Hematopoietic multipotent progenitor cell (in vitro differentiated cells): ENCODE measurements around the gene KDM8. TPM values are rescaled to one million over a fixed set of nuclear protein-coding genes. Genes with fewer than 3 reads are reported as not detected.
A peak's percentile ranks its signal among the peaks of the same experiment; 100 is the strongest.
"Not testable (repeated sequence)": the region's sequence is repeated elsewhere in the genome, so short reads cannot be mapped to it uniquely, and the experiment has no call there.

Experiments
- DNase-seq, 3 donors: peaks; one replicate each; pipeline ENCODE4 v3.0.0-alpha.2; 2011 to 2015; ENCODE audit warnings: low read depth in 2 of 3, low spot score in 2 of 3
- total RNA-seq: library from RNA; depleted of rRNA; stranded (reverse); fragments of >200 nt; gene quantifications from one replicate; pipeline ENCODE4 v1.2.3, GENCODE V29; 2012

KDM8 gene
- total RNA-seq, 1 donor: 8.1 TPM

- DNase-seq: no peak
Observed at GRCh38 chr16:27240948-27241531, 37.7 kb downstream of the KDM8 start.

- no peak for DNase-seq
Observed at GRCh38 chr16:27241658-27242057, 38.3 kb downstream of the KDM8 start.

DNA sequence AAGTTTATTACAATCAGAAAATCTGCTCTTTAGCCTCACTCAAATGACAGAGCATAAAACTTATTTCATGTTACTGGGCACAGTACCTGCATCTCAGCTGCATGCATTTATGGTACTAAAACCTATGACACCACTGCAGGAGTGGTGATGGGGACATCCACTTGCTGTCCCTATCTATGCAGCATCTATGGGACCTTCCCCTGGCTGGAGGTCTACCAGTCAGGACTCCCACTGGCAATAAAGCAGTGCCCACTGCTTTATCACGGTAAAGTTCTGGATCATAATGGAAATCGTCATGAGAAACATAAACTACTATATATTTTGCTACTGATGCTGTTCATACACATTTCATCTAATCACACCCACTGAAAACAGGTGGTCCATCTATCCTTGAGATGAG, 39.1 kb downstream of the KDM8 start:
- DNase-seq: no peak

DNA sequence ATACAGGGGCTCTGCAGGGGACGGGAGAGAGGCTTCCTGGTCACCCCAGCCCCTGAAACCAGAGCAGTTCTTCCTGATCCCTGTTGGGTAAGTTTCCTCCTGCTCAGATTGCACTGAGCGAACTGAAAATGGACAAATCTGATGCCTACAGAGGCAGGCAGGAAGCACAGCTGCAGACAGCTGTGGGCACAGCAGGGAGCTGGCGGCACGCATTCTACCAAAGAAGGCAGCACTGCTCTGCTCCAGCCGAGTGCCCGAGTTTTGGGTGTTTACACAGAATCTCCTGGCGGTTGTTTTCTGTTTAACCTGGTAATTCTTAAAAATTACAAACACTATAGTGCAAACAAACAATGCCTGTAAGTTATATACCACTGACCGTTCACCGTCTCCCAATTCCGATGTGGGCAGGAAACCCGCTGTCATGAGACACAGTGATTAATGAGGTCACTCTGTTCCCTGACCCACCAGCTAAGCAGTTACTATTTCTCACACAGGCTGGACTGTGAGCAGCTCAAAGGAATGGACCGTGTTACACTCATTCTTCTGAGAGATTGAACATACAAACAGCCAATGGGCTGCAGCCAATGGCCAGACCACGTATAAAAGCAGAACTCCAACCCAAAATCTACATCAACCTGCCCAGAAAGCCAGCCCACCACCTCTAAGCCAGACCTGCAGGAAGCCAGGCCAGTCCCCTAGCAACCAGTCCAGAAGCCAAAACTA, 39.7 kb downstream of the KDM8 start:
- DNase-seq: peak in 2 of 3 donors; percentile 54 to 68

DNA sequence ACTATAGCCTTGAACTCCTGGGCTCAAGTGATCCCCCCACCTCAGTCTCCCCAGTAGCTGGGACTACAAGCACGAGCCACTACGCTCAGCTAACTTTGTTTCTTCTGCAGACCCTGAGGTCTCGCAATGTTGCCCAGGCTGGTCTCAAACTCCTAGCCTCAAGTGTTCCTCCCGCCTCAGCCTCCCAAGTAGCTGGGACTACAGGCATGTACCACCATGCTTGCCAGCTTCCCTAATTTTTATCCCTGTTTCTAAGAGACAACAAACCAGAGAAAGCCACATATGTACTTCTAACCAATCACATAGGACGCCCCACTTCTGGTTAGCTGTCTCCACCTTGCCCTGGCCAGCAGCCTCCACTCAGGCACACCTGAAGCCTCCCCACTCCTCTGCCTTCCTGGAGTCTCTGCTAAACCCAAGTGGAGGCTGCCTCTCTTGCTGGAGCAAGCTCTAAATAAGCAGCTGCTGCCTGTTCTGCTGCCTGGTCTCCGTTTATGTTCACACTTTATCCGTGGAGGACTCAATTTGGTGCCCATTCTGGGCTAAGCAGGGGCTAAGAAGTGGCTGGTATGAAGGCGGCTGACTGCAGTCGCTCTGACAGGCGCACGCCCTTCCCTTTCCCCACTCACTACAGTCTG, 40.5 kb downstream of the KDM8 start:
- no peak for DNase-seq

DNA sequence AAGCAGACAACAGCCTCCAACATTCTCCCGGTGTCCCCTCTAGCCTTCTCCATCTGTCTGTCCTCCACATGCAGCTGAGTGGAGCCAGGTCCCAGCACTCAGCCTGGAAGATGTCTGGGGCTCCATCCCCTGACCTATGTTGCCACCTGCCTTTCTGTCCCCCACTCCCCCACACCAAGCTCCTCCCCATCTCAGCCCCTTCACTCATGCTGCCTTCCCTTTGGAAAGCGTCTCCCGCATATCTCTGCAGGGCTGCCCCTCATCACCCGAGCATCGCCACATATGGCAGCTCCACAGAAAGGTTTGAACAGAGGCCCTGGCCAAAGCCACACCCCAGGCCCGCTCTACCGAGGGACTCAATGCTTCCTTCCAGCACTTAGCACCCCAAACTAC, 41.0 kb downstream of the KDM8 start:
- no peak for DNase-seq

- no peak for DNase-seq
Observed at GRCh38 chr16:27245276-27246172, 42.2 kb downstream of the KDM8 start.

DNA sequence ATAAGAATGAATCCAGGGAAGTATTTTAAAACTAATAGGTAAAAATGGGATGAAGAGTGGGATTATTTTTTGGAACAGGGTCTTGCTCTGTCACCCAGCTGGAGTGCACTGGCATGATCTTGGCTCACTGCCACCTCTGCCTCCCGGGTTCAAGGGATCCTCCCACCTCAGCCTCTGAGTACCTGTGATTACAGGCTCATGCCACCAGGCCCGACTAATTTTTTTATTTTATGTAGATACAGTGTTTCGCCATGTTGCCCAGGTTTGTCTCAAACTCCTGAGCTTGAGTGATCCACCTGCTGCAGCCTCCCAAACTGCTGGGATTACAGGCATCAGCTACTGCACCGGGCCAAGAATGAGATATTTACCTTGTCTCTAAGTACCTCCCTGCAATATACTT, 43.1 kb downstream of the KDM8 start:
- no peak for DNase-seq

DNA sequence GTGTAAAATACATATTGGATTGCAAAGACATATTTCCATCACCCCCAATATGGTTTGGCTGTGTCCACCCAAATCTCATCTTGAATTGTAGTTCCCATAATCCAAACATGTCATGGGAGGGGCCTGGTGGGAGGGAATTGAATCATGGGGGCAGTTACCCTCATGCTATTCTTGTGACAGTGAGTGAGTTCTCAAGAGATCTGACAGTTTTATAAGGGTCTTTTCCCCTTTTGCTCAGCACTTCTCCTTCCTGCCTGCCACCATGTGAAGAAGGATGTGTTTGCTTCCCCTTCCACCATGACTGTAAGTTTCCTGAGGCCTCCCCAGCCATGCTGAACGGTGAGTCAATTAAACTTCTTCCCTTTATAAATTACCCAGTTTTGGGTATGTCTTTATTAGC, 43.8 kb downstream of the KDM8 start:
- DNase-seq: not testable (repeated sequence)

GRCh38 chr16:27248036-27248435, 44.7 kb downstream of the KDM8 start:
- DNase-seq: no peak

GRCh38 chr16:27248886-27249285, 45.6 kb downstream of the KDM8 start:
- not testable (repeated sequence) for DNase-seq

- no peak for DNase-seq
Observed at GRCh38 chr16:27251541-27252205, 48.3 kb downstream of the KDM8 start.

- DNase-seq: no peak
Observed at GRCh38 chr16:27252206-27252585, 48.9 kb downstream of the KDM8 start.

DNA sequence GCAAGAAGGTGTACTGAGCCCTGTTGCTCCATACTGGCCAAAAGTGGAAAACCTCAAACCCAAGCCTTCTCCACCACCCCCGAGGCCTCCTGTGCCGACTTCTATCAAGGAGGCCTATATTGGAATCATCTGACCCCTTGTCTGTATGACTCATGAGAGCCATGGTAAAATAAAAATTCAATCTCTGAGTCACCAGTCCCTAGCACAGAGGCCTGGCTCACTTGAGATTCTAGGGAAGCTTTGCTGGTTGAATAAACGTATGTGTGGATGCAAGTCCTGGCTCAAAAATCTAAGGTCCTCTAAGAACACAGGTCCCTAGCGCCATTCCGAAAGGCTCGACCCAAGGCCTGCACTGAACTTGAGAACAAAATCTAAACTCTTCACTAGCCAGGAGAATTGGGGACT, 50.2 kb downstream of the KDM8 start:
- DNase-seq: no peak

DNA sequence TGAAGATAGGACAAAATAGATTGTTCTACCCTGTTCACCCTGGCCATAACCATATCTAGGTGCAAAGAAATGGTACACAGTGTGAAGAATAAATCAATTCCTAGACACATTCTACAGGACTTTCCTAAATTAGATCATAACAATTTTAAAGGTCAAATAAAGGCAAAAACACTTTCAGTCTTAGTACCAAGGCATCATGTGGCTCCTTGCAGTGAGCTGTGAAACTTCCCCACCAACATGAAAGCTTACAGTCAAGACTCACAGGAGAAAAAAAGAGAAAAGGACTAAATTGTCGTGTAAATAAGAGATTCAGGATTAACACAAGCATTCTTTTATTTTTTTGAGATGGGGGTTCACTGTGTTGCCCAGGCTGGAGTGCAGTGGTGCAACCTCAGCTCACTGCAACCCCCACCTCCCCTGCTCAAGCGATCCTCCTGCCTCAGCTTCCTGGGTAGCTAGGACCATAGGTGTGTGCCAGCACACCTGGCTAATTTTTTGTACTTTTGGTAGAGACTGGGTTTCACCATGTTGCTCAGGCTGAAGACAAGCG, 51.0 kb downstream of the KDM8 start:
- no peak for DNase-seq

DNA sequence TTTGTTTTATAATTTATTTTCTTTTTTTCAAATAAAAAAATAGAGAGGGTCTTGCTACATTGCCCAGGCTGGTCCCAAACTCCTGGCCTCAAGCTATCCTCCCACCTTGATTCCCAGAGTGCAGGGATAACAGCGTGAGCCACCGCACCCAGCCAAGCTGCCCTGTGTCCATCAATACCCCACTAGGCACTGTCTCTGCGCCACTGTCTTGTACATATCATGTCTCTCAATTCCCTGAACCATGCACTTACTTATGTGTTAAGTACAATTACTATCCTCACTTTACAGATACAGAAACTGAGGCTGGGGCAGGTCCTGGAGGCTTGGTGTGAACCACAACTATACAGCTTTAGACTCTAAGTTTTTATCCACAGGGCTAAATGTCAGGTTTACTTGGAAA, 53.5 kb downstream of the KDM8 start:
- DNase-seq: no peak

DNA sequence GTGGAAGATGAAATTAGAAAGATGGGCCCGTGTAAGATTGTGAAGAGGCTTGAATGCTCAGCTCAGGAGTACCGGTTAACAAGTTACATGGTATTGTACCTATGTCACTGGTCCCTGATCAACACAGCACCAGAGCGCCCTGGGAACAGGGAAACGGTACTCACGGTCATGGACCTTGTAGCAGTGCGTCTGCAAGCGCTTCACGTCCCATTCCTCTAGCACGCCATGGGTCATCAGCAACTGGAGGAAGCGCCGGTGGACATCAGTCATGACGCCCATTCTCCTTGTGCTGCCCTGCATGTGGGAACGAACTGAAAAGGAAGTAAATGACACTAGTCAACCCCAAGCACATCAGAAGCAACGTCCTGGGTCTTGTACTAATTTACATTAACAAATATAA, 53.9 kb downstream of the KDM8 start:
- DNase-seq: no peak

GRCh38 chr16:27258241-27258734, 55.0 kb downstream of the KDM8 start:
- DNase-seq: no peak

DNA sequence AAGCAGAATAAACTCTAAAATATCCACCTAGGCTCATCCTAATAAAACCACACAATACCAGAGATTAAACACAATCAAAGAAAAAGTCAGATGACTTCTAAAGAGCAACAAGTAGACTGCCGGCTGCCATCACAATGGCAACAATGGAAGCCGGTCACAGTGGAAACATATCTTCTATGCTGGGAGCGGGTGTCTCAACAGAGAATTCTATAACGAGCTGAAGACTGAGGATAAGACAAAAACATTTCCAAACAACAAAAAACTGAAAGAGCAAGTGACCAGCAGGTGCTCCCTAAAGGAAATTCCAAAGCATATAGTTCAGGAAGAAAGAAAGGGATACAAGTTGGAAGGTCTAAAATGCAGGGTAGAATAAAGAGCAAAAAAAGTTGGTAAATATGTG, 56.4 kb downstream of the KDM8 start:
- DNase-seq: no peak

DNA sequence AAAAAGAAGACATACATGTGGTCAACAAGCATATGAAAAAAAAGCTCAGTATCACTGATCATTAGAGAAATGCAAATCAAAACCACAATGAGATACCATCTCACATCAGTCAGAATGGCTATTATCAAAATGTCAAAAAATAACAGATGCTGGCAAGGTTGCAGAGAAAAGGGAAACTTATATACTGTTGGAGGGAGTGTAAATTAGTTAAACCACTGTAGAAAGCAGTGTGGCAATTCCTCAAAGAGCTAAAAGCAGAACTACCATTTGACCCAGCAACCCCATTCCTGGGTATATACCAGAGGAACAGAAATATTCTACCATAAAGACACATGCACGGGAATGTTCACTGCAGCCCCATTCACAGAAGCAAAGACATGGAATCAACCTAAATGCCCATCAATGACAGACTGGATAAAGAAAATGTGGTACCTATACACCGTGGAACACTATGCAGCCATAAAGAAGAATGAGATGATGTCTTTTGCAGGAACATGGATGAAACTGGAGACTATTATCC, 59.6 kb downstream of the KDM8 start:
- DNase-seq: peak in 1 of 3 donors; percentile 36
